CD4-positive, alpha-beta T cell treated with Interleukin-1 beta for 1 hour (primary cell): ENCODE measurements around the gene DAB2IP.
A peak's percentile ranks its signal among the peaks of the same experiment; 100 is the strongest.

Experiments used
- DNase-seq, 2 donors: peaks; one replicate each; pipeline ENCODE4 v3.0.0-alpha.2; 2020 to 2022

DAB2IP gene

GRCh38 chr9:121667214-121667613 lies 15.8 kb downstream of the DAB2IP start:
- no peak for DNase-seq

DNA sequence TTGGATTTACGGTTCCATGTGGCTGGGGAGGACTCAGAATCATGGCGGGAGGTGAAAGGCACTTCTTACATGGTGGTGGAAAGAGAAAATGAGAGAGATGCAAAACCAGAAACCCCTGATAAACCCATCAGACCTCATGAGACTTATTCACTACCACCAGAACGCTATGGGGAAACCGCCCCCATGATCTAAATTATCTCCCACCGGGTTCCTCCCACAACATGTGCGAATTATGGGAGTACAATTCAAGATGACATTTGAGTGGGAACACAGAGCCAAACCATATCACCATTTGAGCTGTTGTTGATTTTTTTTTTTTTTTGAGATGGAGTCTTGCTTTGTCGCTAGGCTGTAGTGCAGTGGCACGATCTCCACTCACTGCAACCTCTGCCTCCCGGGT lies 16.5 kb downstream of the DAB2IP start:
- DNase-seq, result no peak

DNA sequence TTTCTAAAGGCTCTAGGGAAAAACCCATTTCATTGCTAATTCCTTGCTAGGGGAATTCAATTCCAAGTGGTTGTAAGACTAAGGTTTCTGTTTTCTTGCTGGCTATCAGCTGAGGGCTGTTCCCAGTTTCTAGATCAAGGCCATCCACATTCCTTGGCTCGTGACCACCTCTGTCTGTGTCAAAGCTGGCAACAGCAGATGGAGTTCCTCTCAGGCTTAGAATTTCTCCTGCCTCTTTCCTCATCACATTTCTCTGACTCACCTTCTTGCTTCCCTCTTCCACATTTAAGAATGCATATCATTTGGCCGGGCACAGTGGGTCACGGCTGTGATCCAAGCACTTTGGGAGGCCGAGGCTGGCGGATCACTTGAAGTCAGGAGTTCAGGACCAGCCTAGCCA lies 19.0 kb downstream of the DAB2IP start:
- DNase-seq, result no peak

DNA sequence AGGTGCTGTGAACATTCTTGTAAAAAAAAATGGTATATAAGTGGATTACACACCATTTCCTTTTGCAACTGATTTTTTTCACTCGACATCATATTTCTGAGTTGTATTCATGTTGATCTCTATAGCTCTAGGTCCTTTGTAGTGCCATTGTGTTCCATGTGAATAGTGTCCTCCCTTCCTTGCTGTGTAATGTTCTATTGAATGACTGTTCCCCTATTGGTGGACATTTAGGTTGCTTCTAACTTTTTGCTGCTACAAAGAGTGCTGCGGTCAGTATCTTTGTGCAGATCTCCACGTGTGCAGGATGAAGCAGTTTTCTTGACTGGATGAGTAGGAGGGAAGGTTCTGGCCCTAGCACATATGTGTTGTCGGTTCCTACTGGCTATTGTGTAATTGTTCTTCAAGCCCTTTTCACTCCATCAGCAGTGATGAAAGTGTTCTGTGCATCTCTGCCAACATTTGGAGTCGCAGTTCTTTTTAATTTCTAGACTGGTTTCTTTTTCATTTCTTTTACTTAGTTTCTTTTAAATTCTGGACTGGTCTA lies 20.2 kb downstream of the DAB2IP start:
- DNase-seq, result no peak

- no peak for DNase-seq
Measured at GRCh38 chr9:121672213-121672612, 20.8 kb downstream of the DAB2IP start.

DNA sequence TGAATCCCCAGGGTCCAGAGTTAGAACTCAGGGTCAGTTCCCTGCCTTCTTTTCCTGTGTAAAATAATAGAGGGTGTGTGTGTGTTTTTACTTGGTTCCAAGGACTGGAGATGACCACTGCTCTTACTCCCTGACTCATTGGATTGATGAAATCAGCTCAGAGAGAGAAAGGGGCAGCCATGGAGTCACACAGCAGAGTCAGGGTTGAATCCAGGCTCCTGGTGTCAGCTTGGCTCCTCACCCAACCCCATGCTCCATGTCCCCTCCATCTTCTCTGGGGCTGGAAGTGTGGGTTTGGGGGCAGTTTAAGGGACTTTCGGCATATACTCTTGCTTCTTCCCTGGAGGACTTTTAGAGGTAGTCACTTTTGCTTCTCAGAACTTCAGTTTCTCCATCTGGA lies 21.6 kb downstream of the DAB2IP start:
- DNase-seq, result no peak

DNA sequence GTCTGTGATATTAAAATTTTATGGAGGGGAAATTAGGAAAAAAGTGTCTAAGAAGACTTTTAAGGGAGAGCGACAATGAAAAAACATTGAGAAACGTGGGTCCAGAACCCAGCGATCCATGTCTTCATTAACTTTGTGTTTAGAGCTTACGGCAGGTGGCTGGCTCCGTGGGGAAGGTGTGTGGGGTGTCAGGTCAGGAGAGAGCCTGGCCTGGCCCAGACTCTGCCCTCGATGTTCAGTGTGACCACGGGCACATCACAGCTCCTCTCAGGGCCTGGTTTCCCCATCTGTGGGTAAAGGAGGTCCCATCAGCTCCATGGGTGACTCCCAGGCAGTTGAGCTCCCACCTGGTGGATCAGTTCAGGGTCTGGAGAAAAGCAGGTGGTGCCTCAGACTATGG lies 22.1 kb downstream of the DAB2IP start:
- no peak for DNase-seq

GRCh38 chr9:121674017-121674416 lies 22.6 kb downstream of the DAB2IP start:
- DNase-seq, result no peak

DNA sequence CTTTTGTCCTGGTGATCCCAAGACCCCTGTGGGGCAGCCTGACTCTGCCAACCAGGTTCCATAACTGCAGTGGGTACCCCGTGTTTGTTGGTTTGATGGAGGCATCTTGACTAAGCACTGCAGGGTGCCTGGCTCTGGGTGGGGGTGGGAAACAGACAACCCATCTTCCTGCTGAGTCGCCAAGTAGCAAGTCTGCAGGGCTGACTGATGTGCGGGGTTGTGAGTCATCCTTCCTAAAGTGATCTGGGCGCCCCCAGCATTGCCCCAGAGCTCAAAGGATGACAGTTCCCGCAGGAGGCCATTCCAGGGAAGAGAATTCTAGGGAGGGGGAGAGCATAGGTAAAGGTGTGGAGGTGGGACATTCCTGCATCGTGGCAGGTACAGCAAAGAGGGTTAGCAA lies 23.5 kb downstream of the DAB2IP start:
- DNase-seq, result no peak

DNA sequence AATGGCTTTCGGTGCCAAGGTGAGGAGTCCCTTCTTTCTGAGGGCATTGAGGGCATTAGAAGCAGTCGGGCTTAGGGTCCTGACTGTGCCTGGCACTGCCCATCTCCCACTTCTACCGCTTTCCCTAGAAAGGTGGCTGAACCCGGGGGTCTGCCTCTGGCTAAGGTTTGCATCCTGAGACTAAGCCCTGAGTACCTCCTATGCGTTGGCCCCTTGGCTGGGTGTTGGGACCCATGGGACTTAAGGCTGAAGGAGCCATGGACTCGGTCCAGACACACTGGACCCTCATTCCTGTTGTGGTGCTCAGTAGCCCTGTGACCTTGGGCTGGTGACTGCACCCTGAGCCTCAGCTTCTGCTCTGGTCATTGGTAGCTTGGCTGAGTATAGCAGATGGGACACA lies 23.9 kb downstream of the DAB2IP start:
- no peak for DNase-seq

DNA sequence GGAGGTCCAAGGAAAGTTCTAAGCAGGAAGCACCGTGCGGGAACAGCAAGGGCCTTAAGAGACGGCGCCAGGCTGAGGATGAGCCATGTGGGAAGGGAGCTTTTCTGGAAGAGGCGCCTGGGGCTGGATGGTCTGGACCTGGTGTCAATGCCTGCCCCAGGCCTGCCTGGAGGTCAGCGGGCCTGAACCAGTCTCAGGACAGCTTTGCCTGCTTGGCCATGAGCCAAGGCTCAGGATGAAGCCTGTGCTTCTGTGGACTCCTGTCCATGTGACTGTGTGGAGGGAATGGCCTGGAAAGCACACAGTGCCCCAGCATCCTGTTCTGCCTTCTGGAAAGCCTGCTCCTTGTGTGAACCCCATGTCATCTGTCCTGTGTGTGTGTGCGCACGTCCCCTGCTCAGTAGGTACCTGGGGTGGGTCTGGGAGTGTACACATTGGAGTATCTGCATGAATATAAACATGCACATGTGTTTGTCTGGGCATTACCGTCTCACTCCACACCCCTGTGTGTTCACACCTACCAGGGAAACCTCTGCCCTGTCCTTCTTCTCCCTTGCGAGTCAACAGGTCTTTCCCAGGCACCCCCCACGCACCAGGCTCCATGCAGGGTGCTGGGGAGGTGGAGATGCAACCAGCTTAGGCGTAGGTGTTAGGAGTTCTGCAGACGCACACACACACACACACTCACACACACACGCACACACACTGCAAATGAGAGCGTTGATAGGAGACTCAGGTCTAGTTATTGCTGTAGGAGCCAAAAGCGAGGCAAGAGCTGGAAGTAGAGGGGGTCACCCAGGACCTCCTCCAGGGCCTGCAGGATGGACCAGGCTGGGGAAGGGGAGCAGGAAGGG lies 24.8 kb downstream of the DAB2IP start:
- DNase-seq, result no peak

- no peak for DNase-seq
Measured at GRCh38 chr9:121676926-121677325, 25.5 kb downstream of the DAB2IP start.

GRCh38 chr9:121678501-121679022 lies 27.1 kb downstream of the DAB2IP start:
- no peak for DNase-seq

- DNase-seq, result no peak
Measured at GRCh38 chr9:121679901-121680635, 28.6 kb downstream of the DAB2IP start.

- no peak for DNase-seq
Measured at GRCh38 chr9:121681404-121681803, 30.0 kb downstream of the DAB2IP start.

- no peak for DNase-seq
Measured at GRCh38 chr9:121682201-121682600, 30.8 kb downstream of the DAB2IP start.

DNA sequence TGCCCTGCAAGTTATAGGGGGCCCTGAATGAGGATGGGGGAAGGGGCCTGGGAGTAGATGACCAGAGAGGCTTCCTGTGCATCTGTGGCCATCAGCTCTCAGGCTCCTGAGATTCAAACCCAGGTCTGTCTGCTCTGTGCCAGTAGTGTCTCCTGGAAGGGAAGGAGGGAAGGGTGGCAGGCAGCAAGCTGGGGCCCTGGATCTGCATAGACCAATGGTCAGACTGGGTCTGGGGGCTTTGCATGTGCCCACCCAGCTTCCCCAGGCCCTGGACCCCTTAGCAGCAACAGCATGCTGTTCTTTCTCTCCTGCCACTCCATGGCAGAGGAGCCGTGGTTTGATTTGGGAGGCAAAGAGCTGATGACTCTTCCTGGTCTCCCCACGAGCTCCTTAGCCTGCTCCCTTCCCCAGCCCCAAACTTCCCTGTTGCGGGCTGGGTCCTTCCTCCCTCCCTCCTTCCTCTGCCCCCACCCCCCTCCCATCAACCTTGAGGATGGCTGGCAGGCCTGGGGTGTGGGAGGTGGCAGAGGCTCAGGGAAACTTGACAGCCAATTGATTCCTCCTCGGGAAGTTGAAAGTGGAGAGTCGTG lies 31.6 kb downstream of the DAB2IP start:
- DNase-seq, result no peak

GRCh38 chr9:121683652-121684051 lies 32.2 kb downstream of the DAB2IP start:
- no peak for DNase-seq

DNA sequence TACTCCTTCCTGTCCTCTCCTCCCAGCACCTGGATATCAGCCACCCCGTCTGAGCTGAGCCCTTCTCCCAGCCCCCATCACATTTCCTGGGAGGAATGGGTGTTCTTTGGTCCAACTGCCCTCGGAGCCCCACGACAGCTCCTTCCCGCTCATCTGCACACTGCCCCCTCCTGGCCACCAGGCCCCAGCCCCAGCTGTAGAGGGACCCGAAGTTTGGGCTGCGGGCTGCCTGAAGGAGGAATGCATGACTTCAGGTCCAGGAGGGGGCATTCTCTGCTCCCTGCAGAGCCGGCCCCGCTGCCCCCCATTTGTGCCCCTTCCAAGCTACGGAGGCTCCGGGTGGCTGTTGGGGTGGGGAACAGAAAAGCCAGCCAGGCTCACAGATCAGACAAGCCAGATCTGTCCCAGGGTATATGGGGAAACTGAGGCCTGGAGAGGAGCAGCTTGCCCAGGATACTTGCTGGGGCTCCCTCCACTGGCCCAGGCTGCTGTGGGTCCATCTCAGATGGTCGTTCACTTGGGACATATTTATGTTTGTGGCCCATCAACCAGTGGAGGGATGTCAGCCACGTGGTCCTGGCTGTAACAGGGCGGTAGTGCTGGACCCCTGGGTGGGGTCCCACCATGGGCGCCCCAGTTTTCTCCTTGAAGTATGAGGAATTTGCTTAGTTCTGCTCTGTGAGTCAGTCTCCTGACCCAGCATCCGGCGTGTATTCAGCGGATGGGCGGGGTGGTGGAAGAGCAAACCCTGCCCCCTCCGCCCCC lies 33.1 kb downstream of the DAB2IP start:
- peak in 1 of 2 donors; percentile 8 for DNase-seq

- no peak for DNase-seq
Measured at GRCh38 chr9:121685146-121685794, 33.8 kb downstream of the DAB2IP start.

GRCh38 chr9:121685795-121686377 lies 34.5 kb downstream of the DAB2IP start:
- DNase-seq, result no peak
